ENCODE measurements around the gene GRIK2. TPM values are rescaled to one million over a fixed set of nuclear protein-coding genes. Genes with fewer than 3 reads are reported as not detected.

The GRIK2 gene
- total RNA-seq, 1 experiment from 2014 or later: 0.55 TPM

- no peaks in the 10 kb centered on the region for H3K9me2 ChIP-seq (replicated peaks; ENCODE audit: low read length)
- no peak overlapping the region for H3K4me2 ChIP-seq (ENCODE audit: low read length)
- no TSS peak for BruUV-seq (replicated peaks)
- no peaks in the 10 kb centered on the region for H3K36me3 ChIP-seq (ENCODE audit: low read depth, low read length)
- H3K4me1 ChIP-seq (ENCODE audit: insufficient read depth, low read length): no peaks in the 10 kb centered on the region
- DNase-seq (no peak), ATAC-seq (no peak)
- no peaks in the 10 kb centered on the region for H4K20me1 ChIP-seq (ENCODE audit: low read length)
- no peak overlapping the region for H3K4me3 ChIP-seq (ENCODE audit: low read length)
- no peaks in the 10 kb centered on the region for H3K9me3 ChIP-seq (ENCODE audit: low read length)
- CTCF ChIA-PET: no interaction called here
- no peak overlapping the region for H2AFZ ChIP-seq (ENCODE audit: low read length)
- no peak overlapping the region for H3K27ac ChIP-seq (ENCODE audit: low read length)
- H3K79me2 ChIP-seq (ENCODE audit: low read length): no peaks in the 10 kb centered on the region
- H3K9ac ChIP-seq (ENCODE audit: low read length): no peak overlapping the region
- no peaks in the 10 kb centered on the region for H3K27me3 ChIP-seq (ENCODE audit: low read length)
- H3F3A ChIP-seq (ENCODE audit: low read length, unreplicated experiment): no peaks in the 10 kb centered on the region
- TF ChIP-seq CTCF (conservative IDR thresholded peaks at IDR 0.05; ENCODE audit: low read depth, low read length) (no peak), EZH2phosphoT487 (IDR thresholded peaks at IDR 0.05; ENCODE audit: borderline replicate concordance, low read length) (no peak), EZH2 (IDR thresholded peaks at IDR 0.05; ENCODE audit: low read length, unreplicated experiment) (no peak)
- intact Hi-C loops (cut with micrococcal nuclease): no loop called here
- POLR2A ChIA-PET (ENCODE audit: unreplicated experiment): no interaction called here
Measured at GRCh38 chr6:101883505-101883904, 490.0 kb downstream of the GRIK2 start.

- Histone ChIP-seq H3K9me2 (replicated peaks; ENCODE audit: low read length) (no peaks in the 10 kb centered on the region), H3K4me1 (ENCODE audit: insufficient read depth, low read length) (no peaks in the 10 kb centered on the region), H3K9ac (ENCODE audit: low read length) (no peak overlapping the region), H3K4me3 (ENCODE audit: low read length) (no peak overlapping the region), H3K4me2 (ENCODE audit: low read length) (no peak overlapping the region), H4K20me1 (ENCODE audit: low read length) (no peaks in the 10 kb centered on the region), H2AFZ (ENCODE audit: low read length) (no peak overlapping the region), H3K36me3 (ENCODE audit: low read depth, low read length) (no peaks in the 10 kb centered on the region), H3K79me2 (ENCODE audit: low read length) (no peaks in the 10 kb centered on the region), H3K27ac (ENCODE audit: low read length) (no peak overlapping the region), H3K9me3 (ENCODE audit: low read length) (no peaks in the 10 kb centered on the region), H3K27me3 (ENCODE audit: low read length) (no peaks in the 10 kb centered on the region), H3F3A (ENCODE audit: low read length, unreplicated experiment) (no peaks in the 10 kb centered on the region)
- DNase-seq (no peak), ATAC-seq (no peak)
- ChIA-PET CTCF (no interaction called here), POLR2A (ENCODE audit: unreplicated experiment) (no interaction called here)
- BruUV-seq (replicated peaks): no TSS peak
- intact Hi-C loops (cut with micrococcal nuclease): no loop called here
- TF ChIP-seq EZH2 (IDR thresholded peaks at IDR 0.05; ENCODE audit: low read length, unreplicated experiment) (no peak), CTCF (conservative IDR thresholded peaks at IDR 0.05; ENCODE audit: low read depth, low read length) (no peak), EZH2phosphoT487 (IDR thresholded peaks at IDR 0.05; ENCODE audit: borderline replicate concordance, low read length) (no peak)
Measured at GRCh38 chr6:101887532-101887931, 494.0 kb downstream of the GRIK2 start.

- no TSS peak for BruUV-seq (replicated peaks)
- no peak for TF ChIP-seq EZH2 (IDR thresholded peaks at IDR 0.05; ENCODE audit: low read length, unreplicated experiment)
- TF ChIP-seq EZH2phosphoT487 (IDR thresholded peaks at IDR 0.05; ENCODE audit: borderline replicate concordance, low read length): no peak
- TF ChIP-seq CTCF (conservative IDR thresholded peaks at IDR 0.05; ENCODE audit: low read depth, low read length): no peak
- H3K27ac ChIP-seq (ENCODE audit: low read length): no peak overlapping the region
- no peak overlapping the region for H3K9ac ChIP-seq (ENCODE audit: low read length)
- DNase-seq (no peak), ATAC-seq (no peak)
- H3K4me2 ChIP-seq (ENCODE audit: low read length): no peak overlapping the region
- H3K4me3 ChIP-seq (ENCODE audit: low read length): no peak overlapping the region
- H3K4me1 ChIP-seq (ENCODE audit: insufficient read depth, low read length): no peaks in the 10 kb centered on the region
- no peaks in the 10 kb centered on the region for H3F3A ChIP-seq (ENCODE audit: low read length, unreplicated experiment)
- no peaks in the 10 kb centered on the region for H3K36me3 ChIP-seq (ENCODE audit: low read depth, low read length)
- POLR2A ChIA-PET (ENCODE audit: unreplicated experiment): interaction anchor here (0.5 kb wide), 1 partner anchor 688 kb away, joined by 3 read pairs; no protein-coding TSS in a partner anchor
- no peaks in the 10 kb centered on the region for H4K20me1 ChIP-seq (ENCODE audit: low read length)
- H3K9me2 ChIP-seq (replicated peaks; ENCODE audit: low read length): no peaks in the 10 kb centered on the region
- no peak overlapping the region for H2AFZ ChIP-seq (ENCODE audit: low read length)
- intact Hi-C loops (cut with micrococcal nuclease): no loop called here
- no peaks in the 10 kb centered on the region for H3K9me3 ChIP-seq (ENCODE audit: low read length)
- H3K79me2 ChIP-seq (ENCODE audit: low read length): no peaks in the 10 kb centered on the region
- CTCF ChIA-PET: no interaction called here
- H3K27me3 ChIP-seq (ENCODE audit: low read length): no peaks in the 10 kb centered on the region
Measured at GRCh38 chr6:101907356-101908217, 514.1 kb downstream of the GRIK2 start.
